Kidney (tissue), 14 donors: ENCODE results near the gene NOX5. TPM values are rescaled to one million over a fixed set of nuclear protein-coding genes. Genes with fewer than 3 reads are reported as not detected.

ENCODE experiments used
- DNase-seq, 5 donors: peaks; one replicate each; pipeline ENCODE4 v3.0.0-alpha.2; 2013 to 2020
- FAIRE-seq: peaks from 2 replicates; lab custom pipeline; 2012; peaks lifted over from hg19 to GRCh38; lab: Jason Lieb, UNC
- H3K27ac ChIP-seq, 2 donors: one replicate each; pipeline ENCODE4 v1.7.0; 2013; ENCODE audit warnings: low read depth in 2 of 2, low read length in 2 of 2, inconsistent platforms in 1 of 2
- H3K27me3 ChIP-seq: one replicate; pipeline ENCODE4 v1.7.1; 2013; ENCODE audit warnings: low read length, inconsistent platforms; ENCODE audit not compliant: control insufficient read depth, insufficient read depth
- H3K36me3 ChIP-seq, 3 donors: one replicate each; pipeline versions ENCODE4 v1.7.0 to v1.7.1; 2013; ENCODE audit warnings: low read length in 3 of 3, control low read depth in 1 of 3, inconsistent platforms in 1 of 3; ENCODE audit not compliant: insufficient read depth in 3 of 3, control insufficient read depth in 2 of 3
- H3K4me1 ChIP-seq, 3 donors: one replicate each; pipeline versions ENCODE4 v1.7.0 to v1.7.1; 2013; ENCODE audit warnings: low read length in 3 of 3, inconsistent platforms in 1 of 3, low read depth in 1 of 3; ENCODE audit not compliant: control insufficient read depth in 2 of 3, insufficient read depth in 2 of 3
- H3K4me3 ChIP-seq, 3 donors: one replicate each; pipeline versions ENCODE4 v1.7.0 to v1.8.1; 2013; ENCODE audit warnings: low read length in 3 of 3, control low read depth in 1 of 3, inconsistent platforms in 1 of 3
- H3K9ac ChIP-seq, 3 donors: one replicate each; pipeline versions ENCODE4 v1.7.0 to v1.7.1; 2013; ENCODE audit warnings: low read length in 3 of 3, control low read depth in 1 of 3, inconsistent platforms in 1 of 3
- H3K9me3 ChIP-seq, 3 donors: one replicate each; pipeline versions ENCODE4 v1.7.0 to v1.7.1; 2013; ENCODE audit warnings: low read length in 3 of 3, control low read depth in 1 of 3, inconsistent platforms in 1 of 3; ENCODE audit not compliant: control insufficient read depth in 2 of 3, insufficient read depth in 1 of 3
- intact Hi-C: fragments of 100-400 bp; cut with DNase I; formaldehyde crosslinking; loops from one replicate; pipeline ENCODE4 v1.11.1; 2022
- polyA plus RNA-seq: library from polyadenylated mRNA; stranded (reverse); fragments of 350-450 nt; fragmentation: Illumina TruSeq; extraction: RNeasy Lipid Tissue Mini Kit (QIAGEN cat#74804); gene quantifications from one replicate; pipeline ENCODE4 v1.2.3, GENCODE V29; 2014; ENCODE audit warnings: low read depth, low replicate concordance; ENCODE audit not compliant: insufficient read depth
- total RNA-seq: library from RNA; stranded (reverse); fragmentation: NEBNext Ultra II Directional; extraction: Animal tissue kit (Norgen Biotek cat#: 25700); gene quantifications from one replicate; pipeline ENCODE4 v1.2.1, GENCODE V29; 2021
- TF ChIP-seq, protein P1 (sequence below): IDR thresholded peaks from 3 replicates; pipeline ENCODE4 v1.5.1; 2012; ENCODE audit warnings: mild to moderate bottlenecking, moderate library complexity, borderline replicate concordance; ENCODE audit not compliant: insufficient read depth; ENCODE audit errors: extremely low read depth
- donor health status: control.
- donor health status: control.
- donor health status: control.
- donor health status: control.
- donor health status: control.
- donor health status: DM: yes; HTN: yes; CAD: no.
- donor health status: Normal renal cell carcinoma (clear cell type).

The NOX5 gene
- total and polyA plus RNA-seq, 2 donors from 2014 or later, result 0.19 to 0.60 TPM

GRCh38 chr15:69002783-69003182 lies 11.7 kb upstream of the NOX5 start:
- TF ChIP-seq, protein P1, sequence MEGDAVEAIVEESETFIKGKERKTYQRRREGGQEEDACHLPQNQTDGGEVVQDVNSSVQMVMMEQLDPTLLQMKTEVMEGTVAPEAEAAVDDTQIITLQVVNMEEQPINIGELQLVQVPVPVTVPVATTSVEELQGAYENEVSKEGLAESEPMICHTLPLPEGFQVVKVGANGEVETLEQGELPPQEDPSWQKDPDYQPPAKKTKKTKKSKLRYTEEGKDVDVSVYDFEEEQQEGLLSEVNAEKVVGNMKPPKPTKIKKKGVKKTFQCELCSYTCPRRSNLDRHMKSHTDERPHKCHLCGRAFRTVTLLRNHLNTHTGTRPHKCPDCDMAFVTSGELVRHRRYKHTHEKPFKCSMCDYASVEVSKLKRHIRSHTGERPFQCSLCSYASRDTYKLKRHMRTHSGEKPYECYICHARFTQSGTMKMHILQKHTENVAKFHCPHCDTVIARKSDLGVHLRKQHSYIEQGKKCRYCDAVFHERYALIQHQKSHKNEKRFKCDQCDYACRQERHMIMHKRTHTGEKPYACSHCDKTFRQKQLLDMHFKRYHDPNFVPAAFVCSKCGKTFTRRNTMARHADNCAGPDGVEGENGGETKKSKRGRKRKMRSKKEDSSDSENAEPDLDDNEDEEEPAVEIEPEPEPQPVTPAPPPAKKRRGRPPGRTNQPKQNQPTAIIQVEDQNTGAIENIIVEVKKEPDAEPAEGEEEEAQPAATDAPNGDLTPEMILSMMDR, result no peak
- FAIRE-seq (no peak), DNase-seq (no peak)
- no peaks in the 10 kb centered on the region for H3K27me3 ChIP-seq
- no peak overlapping the region for H3K4me3 ChIP-seq
- H3K9me3 ChIP-seq, result peaks cover 0 to 4% (median 0%) of the 10 kb centered on the region in 3 donors
- H3K4me1 ChIP-seq, result no peaks in the 10 kb centered on the region
- intact Hi-C loops, result no loop called here
- H3K27ac ChIP-seq, result no peak overlapping the region
- no peak overlapping the region for H3K9ac ChIP-seq
- H3K36me3 ChIP-seq, result no peaks in the 10 kb centered on the region

DNA sequence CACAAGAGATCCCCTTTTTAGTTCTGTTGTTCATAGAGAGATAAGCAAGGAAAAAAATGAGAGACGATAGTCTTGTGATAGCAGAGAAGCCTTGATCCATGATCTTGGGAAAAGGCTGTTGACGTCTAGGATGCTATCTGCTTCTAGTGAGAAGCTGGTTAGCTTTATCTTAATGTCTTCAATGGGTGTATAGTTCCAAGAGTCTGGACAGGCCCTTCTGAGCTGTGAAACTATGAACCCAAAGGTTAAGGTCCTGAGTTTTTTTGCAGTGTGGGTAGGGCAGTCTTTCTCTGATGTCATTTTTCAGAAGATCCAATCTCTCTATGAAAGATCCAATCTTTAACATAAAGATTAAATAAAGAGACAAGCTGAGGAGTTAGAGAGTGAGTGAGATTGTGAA lies 10.5 kb upstream of the NOX5 start:
- Histone ChIP-seq H3K4me1 (no peaks in the 10 kb centered on the region), H3K36me3 (no peaks in the 10 kb centered on the region), H3K4me3 (no peak overlapping the region), H3K27ac (no peak overlapping the region), H3K9ac (no peak overlapping the region), H3K9me3 (peaks cover 0 to 15% (median 5%) of the 10 kb centered on the region in 3 donors), H3K27me3 (no peaks in the 10 kb centered on the region)
- DNase-seq (no peak), FAIRE-seq (no peak)
- intact Hi-C loops, result no loop called here
- TF ChIP-seq, protein P1, result no peak

- intact Hi-C loops, result no loop called here
- no peak overlapping the region for H3K27ac ChIP-seq
- H3K9ac ChIP-seq, result no peak overlapping the region
- H3K27me3 ChIP-seq, result no peaks in the 10 kb centered on the region
- H3K4me3 ChIP-seq, result no peak overlapping the region
- H3K36me3 ChIP-seq, result no peaks in the 10 kb centered on the region
- H3K9me3 ChIP-seq, result peaks cover 0 to 19% (median 5%) of the 10 kb centered on the region in 3 donors
- DNase-seq, result no peak
- FAIRE-seq, result no peak
- no peaks in the 10 kb centered on the region for H3K4me1 ChIP-seq
- TF ChIP-seq, protein P1, result no peak
These were observed 6.4 kb upstream of the NOX5 start for GRCh38 chr15:69008056-69008455.

GRCh38 chr15:69009341-69009740 lies 5.2 kb upstream of the NOX5 start:
- Histone ChIP-seq H3K9me3 (peaks cover 0 to 19% (median 5%) of the 10 kb centered on the region in 3 donors), H3K36me3 (no peaks in the 10 kb centered on the region), H3K4me1 (no peaks in the 10 kb centered on the region), H3K4me3 (no peak overlapping the region), H3K27me3 (no peaks in the 10 kb centered on the region), H3K27ac (no peak overlapping the region), H3K9ac (no peak overlapping the region)
- DNase-seq (no peak), FAIRE-seq (no peak)
- TF ChIP-seq, protein P1, result no peak
- intact Hi-C loops, result no loop called here
